UCSD-AML1 (cell line): Measurements from ENCODE around the gene CDK6.

ENCODE experiments used
- DNase-seq: peaks from one replicate; lab custom pipeline; 2025; ENCODE audit not compliant: unreplicated experiment; lab: John Stamatoyannopoulos, UW

Gene CDK6

GRCh38 chr7:92794831-92795230 is 41.5 kb downstream of the CDK6 start:
- no peak for DNase-seq

DNA sequence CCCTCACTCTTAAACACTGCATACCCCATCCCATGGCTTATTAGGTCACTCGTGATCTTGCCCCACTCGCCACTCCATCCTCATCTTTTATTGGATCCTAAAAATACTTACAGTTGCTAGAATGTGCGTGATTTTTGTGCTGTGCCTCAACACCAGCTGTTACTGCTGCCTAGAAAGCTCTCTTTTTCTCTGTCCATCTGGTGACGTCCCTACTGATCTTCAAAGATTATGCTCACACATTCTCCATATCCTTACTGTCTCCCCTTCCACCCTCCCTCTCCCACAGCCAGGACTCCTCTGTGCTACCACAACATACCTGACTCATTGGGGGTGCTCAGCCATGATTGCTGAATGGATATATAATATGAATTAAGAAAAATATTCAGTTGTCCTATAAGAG is 42.0 kb downstream of the CDK6 start:
- no peak for DNase-seq

GRCh38 chr7:92793656-92794205 is 42.6 kb downstream of the CDK6 start:
- no peak for DNase-seq

DNA sequence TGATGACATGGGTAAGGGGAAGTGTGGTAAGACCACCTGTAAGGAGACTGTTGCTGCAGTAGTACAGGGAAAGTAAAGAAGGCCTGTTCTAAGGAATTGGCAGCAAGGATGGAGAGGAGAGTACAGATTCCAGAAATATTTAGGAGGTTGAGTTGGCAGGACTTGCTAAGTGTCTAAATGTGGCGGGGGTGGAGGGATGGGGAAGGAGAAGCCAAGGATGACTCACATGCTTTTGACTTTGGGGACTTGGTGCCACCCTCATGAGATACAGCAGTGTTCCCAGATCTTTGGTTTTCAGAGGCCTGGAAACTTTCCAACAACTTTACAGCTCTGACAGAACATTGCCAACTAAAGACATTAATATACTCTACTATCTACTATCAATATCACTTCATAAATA is 45.4 kb downstream of the CDK6 start:
- DNase-seq = no peak

GRCh38 chr7:92788559-92789183 is 47.7 kb downstream of the CDK6 start:
- DNase-seq = no peak

GRCh38 chr7:92785923-92786322 is 50.5 kb downstream of the CDK6 start:
- DNase-seq = no peak

GRCh38 chr7:92784935-92785334 is 51.4 kb downstream of the CDK6 start:
- no peak for DNase-seq

DNA sequence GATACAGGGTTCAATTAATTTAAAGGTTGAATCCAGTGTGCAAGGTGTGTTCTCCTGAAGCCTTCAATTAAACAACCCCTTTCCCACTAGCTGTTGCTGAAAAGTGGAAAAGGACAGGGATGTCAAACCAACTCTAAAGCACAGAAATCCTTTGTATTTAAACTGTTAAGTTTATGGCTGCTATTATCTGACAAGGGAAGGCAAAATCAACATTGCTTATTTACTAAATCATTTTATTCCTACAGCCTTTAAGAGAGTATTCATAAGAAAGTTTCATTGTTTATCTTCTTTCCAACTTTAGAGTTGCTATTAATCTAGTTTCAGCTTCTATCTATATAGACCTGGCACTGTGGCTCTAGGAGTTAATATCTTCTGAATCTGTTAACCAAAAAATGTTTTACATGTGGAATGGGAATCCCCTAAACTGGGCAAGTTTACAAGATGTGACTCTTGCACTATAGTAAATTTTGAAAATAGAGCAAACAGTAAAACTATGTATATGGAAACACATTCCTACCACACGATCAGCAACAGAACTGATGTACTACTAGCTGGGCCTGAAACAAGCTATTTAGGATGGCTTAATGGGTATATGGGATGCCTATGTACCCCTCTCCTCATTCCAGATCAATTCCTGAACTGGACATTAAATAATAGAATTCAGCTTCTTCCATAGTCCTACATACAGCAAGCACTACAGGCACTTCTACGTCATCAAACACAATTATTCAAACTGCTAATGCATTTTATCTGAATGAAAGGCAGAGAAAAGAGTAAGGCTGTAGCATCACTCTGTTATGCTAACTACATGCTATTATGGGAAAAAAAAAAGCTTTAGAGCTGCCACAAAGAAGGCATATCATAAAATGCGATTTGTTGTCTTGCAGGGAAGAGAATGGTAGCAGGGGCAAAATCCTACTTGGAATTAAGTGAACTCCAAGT is 52.8 kb downstream of the CDK6 start:
- no peak for DNase-seq

DNA sequence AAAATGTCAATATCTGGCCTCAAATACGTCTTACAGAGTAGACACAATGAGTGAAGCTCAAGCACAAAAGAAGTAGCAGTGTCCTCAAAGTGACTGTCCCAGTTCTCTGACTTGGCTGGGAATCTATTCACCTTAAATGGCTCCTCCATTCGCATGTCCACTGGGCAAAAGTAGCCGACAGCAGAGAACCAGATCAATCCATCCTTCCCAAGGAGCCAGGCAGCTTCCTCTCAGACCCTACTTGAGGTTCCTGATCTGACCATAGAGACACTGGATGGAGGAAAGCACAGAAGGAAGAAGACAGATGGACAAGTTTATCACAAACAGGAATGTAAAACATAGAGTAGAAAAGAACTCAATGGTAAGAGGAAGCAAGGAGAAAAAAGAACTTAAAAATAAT is 53.5 kb downstream of the CDK6 start:
- DNase-seq = no peak

DNA sequence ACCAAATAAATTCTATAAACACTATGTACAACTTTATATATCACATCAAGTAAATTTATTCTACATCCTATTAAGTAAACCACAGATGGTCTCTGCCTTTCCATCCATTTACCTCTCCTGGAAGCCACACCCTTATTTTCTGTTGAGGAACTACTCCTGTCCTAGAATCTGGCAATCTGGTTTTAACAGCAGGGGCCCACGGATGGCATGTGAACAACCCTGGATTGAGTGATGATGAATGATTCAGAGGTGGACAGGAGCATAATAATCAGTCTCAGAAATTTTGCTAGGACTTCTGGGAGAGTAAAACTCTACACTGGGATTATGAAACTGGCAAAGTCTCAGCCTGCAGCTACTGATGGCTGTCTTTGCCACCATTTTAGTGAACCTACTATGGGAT is 54.1 kb downstream of the CDK6 start:
- no peak for DNase-seq

GRCh38 chr7:92781117-92781720 is 55.2 kb downstream of the CDK6 start:
- DNase-seq = no peak

GRCh38 chr7:92778972-92779371 is 57.4 kb downstream of the CDK6 start:
- DNase-seq = no peak

DNA sequence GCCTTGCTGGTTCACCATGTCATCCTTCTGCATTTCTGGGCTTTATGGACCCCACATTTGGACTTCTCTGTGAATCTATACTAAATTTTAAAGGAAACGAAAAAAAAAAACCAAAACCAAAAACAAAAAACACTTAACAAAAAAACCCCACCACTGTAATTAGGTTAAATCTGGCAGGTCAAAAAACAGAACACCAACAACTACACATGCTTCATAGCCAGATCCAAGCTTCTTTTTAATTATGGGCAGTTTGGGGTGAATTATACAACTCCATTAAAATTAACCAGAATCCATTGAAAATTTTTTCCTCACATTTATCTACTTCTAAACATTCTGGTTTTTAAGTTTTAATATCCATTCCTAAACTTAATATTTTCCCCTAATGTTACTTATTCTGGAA is 58.4 kb downstream of the CDK6 start:
- no peak for DNase-seq

DNA sequence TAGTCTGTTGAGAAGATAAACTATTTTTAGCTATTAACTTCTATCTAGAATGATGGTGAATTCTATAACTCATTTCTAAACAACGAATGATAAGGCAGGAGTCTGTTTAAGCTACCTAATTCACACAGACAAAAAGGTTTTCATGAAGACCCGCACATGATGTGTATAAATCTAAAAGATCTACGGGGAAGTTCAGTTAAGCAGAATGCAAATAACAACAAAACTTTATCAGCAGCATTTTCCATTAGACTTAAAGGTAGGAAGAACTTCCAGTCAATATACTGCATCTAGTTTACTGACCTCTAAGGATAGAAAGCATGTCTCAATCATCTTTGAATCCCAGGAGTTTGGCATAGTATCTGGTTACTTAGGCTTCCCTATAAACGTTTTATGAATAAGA is 62.6 kb downstream of the CDK6 start:
- no peak for DNase-seq

- DNase-seq = no peak
Measured at GRCh38 chr7:92769844-92770243, 66.5 kb downstream of the CDK6 start.

DNA sequence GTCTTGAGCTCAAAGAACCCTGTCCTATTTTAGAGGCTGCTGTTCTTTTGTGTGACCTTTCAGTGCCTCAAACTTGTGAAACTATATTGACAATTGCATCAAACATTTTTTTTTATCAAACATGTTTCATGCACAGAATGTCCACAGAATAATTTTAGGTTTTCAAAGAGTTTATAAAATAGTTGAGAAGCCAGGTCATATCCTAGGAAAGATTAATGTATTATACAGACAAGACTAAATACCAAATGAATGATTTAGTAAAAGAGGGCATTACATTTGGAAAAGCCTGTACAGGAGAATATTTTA is 67.0 kb downstream of the CDK6 start:
- no peak for DNase-seq

DNA sequence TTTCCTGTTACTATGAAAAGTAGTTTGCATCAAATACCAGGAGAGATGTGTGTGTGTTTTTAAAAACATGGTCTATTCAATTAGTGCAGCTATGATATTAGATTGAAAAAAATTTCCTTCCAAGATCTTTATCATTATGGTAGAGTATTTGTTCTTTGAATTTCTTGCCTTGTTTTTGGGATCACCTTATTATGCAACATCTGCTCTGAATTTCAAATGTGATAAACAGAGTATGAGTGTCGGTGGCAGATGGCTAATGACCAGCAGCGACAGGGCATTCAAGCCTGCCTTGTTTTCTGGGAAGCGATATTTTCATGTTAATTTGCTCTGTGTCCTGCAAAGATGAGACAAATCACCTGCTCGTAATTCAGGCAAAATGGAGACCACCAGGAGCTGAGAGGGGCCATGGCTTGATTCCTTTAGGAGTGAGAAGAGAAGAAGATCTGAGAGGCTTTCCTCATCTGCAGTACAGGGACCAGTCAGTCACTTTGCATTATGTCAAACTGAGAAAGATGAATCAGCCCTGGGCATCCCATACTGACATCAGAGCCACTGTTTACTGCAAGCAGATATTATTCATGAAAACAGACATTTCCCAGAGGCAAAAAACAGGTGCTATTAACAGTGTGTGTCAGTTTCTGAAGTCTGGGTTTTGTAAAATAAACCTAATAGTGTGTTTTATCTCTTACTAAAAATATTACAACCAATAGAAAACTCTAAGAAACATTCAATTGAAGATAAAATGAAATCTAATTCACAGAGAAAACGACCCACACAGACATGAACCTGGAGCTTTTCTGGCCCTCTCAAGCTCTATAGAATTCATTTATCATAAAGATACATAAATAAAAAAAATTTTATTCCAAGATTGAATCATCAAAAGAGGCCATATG is 67.6 kb downstream of the CDK6 start:
- DNase-seq = no peak

GRCh38 chr7:92767437-92767836 is 68.9 kb downstream of the CDK6 start:
- DNase-seq = no peak

- no peak for DNase-seq
Measured at GRCh38 chr7:92766461-92767003, 69.8 kb downstream of the CDK6 start.

- DNase-seq = no peak
Measured at GRCh38 chr7:92765725-92766124, 70.6 kb downstream of the CDK6 start.
